GM23338 (cell line): ENCODE data around the gene CNTN5. TPM values are rescaled to one million over a fixed set of nuclear protein-coding genes. Genes with fewer than 3 reads are reported as not detected.

ENCODE experiments used
- ETS1 ChIP-seq: IDR thresholded peaks from 2 replicates; pipeline ENCODE4 v1.6.1; 2016; ENCODE audit warnings: antibody characterized with exemption
- EZH2 ChIP-seq: fragments of 200-600 bp; sonication (generic); IDR thresholded peaks from one replicate; pipeline ENCODE4 v1.8.0; 2017; ENCODE audit warnings: antibody characterized with exemption, mild to moderate bottlenecking, low read depth; ENCODE audit not compliant: unreplicated experiment
- EZH2phosphoT487 ChIP-seq: fragments of 200-600 bp; sonication (generic); IDR thresholded peaks from one replicate; pipeline ENCODE4 v1.8.1; 2018; ENCODE audit warnings: antibody characterized with exemption; ENCODE audit not compliant: unreplicated experiment
- NANOG ChIP-seq: IDR thresholded peaks from 2 replicates; pipeline ENCODE4 v1.6.1; 2016; ENCODE audit warnings: antibody characterized with exemption, borderline replicate concordance
- REST ChIP-seq: IDR thresholded peaks from one replicate; pipeline ENCODE4 v1.6.1; 2018; ENCODE audit warnings: antibody characterized with exemption; ENCODE audit not compliant: unreplicated experiment
- STAT1 ChIP-seq: IDR thresholded peaks from one replicate; pipeline ENCODE4 v1.6.1; 2016; ENCODE audit warnings: antibody characterized with exemption; ENCODE audit not compliant: unreplicated experiment
- ZNF114 ChIP-seq: fragments of 250-450 bp; sonication (Bioruptor Pico); IDR thresholded peaks from 2 replicates; pipeline ENCODE4 v1.5.0; 2020; ENCODE audit warnings: mild to moderate bottlenecking, moderate library complexity
- polyA plus RNA-seq: library from polyadenylated mRNA; unstranded; fragments of >200 nt; fragmentation: Nextera tagmentation; extraction: Ambion mirVana; gene quantifications from 2 replicates; pipeline ENCODE4 v1.2.1, GENCODE V29; 2016
- total RNA-seq: library from RNA; depleted of rRNA; stranded (reverse); fragments of >200 nt; shearing (Covaris generic); gene quantifications from 2 replicates; pipeline ENCODE4 v1.2.3, GENCODE V29; 2014
- TF ChIP-seq, protein P1 (sequence below): fragments of 250-450 bp; sonication (Bioruptor Pico); IDR thresholded peaks from 2 replicates; pipeline ENCODE4 v1.5.0; 2020; ENCODE audit warnings: mild to moderate bottlenecking, moderate library complexity

Gene CNTN5
- total and polyA plus RNA-seq, 2 experiments from 2014 or later = not detected

DNA sequence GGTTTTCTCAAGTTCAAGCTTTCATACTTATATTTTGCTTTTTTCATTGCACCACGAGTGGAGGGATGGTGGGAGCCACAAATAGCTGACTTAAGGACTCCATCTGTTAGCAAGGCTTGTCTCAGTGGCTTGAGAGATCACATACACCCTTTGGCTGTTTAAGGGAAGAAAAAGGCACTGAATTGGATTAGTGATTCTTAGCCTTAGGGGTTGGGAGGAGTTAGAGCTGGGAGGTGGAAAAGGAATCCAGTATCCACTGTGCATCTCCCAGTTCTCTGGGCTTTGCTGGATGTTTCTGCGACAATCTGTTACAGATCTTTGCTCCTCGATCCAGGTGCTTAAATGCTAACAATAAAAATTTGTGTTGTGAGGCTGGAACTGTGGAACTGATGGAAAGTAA is 593.6 kb downstream of the CNTN5 start (continued):
- TF ChIP-seq, protein P1, sequence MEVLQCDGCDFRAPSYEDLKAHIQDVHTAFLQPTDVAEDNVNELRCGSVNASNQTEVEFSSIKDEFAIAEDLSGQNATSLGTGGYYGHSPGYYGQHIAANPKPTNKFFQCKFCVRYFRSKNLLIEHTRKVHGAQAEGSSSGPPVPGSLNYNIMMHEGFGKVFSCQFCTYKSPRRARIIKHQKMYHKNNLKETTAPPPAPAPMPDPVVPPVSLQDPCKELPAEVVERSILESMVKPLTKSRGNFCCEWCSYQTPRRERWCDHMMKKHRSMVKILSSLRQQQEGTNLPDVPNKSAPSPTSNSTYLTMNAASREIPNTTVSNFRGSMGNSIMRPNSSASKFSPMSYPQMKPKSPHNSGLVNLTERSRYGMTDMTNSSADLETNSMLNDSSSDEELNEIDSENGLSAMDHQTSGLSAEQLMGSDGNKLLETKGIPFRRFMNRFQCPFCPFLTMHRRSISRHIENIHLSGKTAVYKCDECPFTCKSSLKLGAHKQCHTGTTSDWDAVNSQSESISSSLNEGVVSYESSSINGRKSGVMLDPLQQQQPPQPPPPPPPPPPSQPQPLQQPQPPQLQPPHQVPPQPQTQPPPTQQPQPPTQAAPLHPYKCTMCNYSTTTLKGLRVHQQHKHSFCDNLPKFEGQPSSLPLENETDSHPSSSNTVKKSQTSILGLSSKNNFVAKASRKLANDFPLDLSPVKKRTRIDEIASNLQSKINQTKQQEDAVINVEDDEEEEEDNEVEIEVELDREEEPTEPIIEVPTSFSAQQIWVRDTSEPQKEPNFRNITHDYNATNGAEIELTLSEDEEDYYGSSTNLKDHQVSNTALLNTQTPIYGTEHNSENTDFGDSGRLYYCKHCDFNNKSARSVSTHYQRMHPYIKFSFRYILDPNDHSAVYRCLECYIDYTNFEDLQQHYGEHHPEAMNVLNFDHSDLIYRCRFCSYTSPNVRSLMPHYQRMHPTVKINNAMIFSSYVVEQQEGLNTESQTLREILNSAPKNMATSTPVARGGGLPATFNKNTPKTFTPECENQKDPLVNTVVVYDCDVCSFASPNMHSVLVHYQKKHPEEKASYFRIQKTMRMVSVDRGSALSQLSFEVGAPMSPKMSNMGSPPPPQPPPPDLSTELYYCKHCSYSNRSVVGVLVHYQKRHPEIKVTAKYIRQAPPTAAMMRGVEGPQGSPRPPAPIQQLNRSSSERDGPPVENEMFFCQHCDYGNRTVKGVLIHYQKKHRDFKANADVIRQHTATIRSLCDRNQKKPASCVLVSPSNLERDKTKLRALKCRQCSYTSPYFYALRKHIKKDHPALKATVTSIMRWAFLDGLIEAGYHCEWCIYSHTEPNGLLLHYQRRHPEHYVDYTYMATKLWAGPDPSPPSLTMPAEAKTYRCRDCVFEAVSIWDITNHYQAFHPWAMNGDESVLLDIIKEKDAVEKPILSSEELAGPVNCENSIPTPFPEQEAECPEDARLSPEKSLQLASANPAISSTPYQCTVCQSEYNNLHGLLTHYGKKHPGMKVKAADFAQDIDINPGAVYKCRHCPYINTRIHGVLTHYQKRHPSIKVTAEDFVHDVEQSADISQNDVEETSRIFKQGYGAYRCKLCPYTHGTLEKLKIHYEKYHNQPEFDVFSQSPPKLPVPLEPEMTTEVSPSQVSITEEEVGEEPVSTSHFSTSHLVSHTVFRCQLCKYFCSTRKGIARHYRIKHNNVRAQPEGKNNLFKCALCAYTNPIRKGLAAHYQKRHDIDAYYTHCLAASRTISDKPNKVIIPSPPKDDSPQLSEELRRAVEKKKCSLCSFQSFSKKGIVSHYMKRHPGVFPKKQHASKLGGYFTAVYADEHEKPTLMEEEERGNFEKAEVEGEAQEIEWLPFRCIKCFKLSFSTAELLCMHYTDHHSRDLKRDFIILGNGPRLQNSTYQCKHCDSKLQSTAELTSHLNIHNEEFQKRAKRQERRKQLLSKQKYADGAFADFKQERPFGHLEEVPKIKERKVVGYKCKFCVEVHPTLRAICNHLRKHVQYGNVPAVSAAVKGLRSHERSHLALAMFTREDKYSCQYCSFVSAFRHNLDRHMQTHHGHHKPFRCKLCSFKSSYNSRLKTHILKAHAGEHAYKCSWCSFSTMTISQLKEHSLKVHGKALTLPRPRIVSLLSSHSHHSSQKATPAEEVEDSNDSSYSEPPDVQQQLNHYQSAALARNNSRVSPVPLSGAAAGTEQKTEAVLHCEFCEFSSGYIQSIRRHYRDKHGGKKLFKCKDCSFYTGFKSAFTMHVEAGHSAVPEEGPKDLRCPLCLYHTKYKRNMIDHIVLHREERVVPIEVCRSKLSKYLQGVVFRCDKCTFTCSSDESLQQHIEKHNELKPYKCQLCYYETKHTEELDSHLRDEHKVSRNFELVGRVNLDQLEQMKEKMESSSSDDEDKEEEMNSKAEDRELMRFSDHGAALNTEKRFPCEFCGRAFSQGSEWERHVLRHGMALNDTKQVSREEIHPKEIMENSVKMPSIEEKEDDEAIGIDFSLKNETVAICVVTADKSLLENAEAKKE = no peak
- no peak for TF ChIP-seq EZH2phosphoT487
- no peak for TF ChIP-seq EZH2
- no peak for TF ChIP-seq REST
- TF ChIP-seq STAT1 = no peak
- no peak for TF ChIP-seq NANOG
- TF ChIP-seq ETS1 = no peak
- no peak for TF ChIP-seq ZNF114 (CRISPR knock-in tag)
